Fibroblast of lung (primary cell): ENCODE measurements around the gene HMMR. TPM values are rescaled to one million over a fixed set of nuclear protein-coding genes. Genes with fewer than 3 reads are reported as not detected.

Experiments used
- DNase-seq, 2 donors: peaks; one replicate each; pipeline versions ENCODE4 v3.0.0 to v3.0.0-alpha.2; 2010; ENCODE audit warnings: low read depth in 2 of 2
- H2AFZ ChIP-seq: 2 replicates; pipeline ENCODE4 v1.5.1; 2012; ENCODE audit warnings: low read length, control low read depth, inconsistent platforms
- H3K27ac ChIP-seq: 2 replicates; pipeline ENCODE4 v1.5.1; 2011; ENCODE audit warnings: low read length, control low read depth; ENCODE audit not compliant: insufficient read depth
- H3K27me3 ChIP-seq: 2 replicates; pipeline ENCODE4 v1.5.1; 2011; ENCODE audit warnings: mild to moderate bottlenecking, low read length; ENCODE audit not compliant: control insufficient read depth, insufficient read depth
- H3K36me3 ChIP-seq: 2 replicates; pipeline ENCODE4 v1.5.1; 2011; ENCODE audit warnings: low read length; ENCODE audit not compliant: control insufficient read depth, insufficient read depth
- H3K4me1 ChIP-seq: 2 replicates; pipeline ENCODE4 v1.5.1; 2011; ENCODE audit warnings: low read length; ENCODE audit not compliant: control insufficient read depth, insufficient read depth; ENCODE audit errors: extremely low read depth
- H3K4me2 ChIP-seq: 2 replicates; pipeline ENCODE4 v1.5.1; 2011; ENCODE audit warnings: low read length, control low read depth; ENCODE audit not compliant: insufficient read depth; ENCODE audit errors: extremely low read depth
- H3K4me3 ChIP-seq, 4 experiments: fragments of 200-600 bp in 1 of 4; sonication (generic) in 1 of 4; replicated peaks in 1 of 4; 2 replicates each; pipeline ENCODE4 v1.5.1; 2011 to 2016; ENCODE audit warnings: low read length in 4 of 4, low read depth in 3 of 4, mild to moderate bottlenecking in 3 of 4, control low read depth in 2 of 4, inconsistent platforms in 1 of 4, mixed read lengths in 1 of 4; ENCODE audit not compliant: insufficient read depth in 1 of 4; ENCODE audit errors: control extremely low read depth in 1 of 4
- H3K79me2 ChIP-seq: 2 replicates; pipeline ENCODE4 v1.5.1; 2012; ENCODE audit warnings: mild to moderate bottlenecking, low read length, inconsistent platforms; ENCODE audit not compliant: control insufficient read depth, insufficient read depth
- H3K9ac ChIP-seq: 2 replicates; pipeline ENCODE4 v1.5.1; 2011; ENCODE audit warnings: mild to moderate bottlenecking, low read length, control low read depth; ENCODE audit not compliant: insufficient read depth
- H3K9me3 ChIP-seq: 2 replicates; pipeline ENCODE4 v1.5.1; 2012; ENCODE audit warnings: low read depth, low read length; ENCODE audit not compliant: control insufficient read depth, insufficient read depth
- H4K20me1 ChIP-seq: 2 replicates; pipeline ENCODE4 v1.5.1; 2011; ENCODE audit warnings: low read length; ENCODE audit not compliant: control insufficient read depth, insufficient read depth; ENCODE audit errors: extremely low read depth
- EZH2 ChIP-seq: IDR thresholded peaks from 2 replicates; pipeline ENCODE4 v1.5.1; 2012; ENCODE audit warnings: low read length, control low read depth, mild to moderate bottlenecking; ENCODE audit errors: missing control alignments
- polyA plus RNA-seq, 2 donors: library from polyadenylated mRNA; depleted of rRNA in 1 of 2; stranded (reverse) in 1 of 2; unstranded in 1 of 2; fragments of >200 nt; gene quantifications; 2 replicates each; pipeline ENCODE4 v1.2.1, GENCODE V29; 2011 to 2012; ENCODE audit warnings: missing spikeins in 1 of 2
- total RNA-seq: library from RNA; depleted of rRNA; stranded (reverse); fragments of >200 nt; gene quantifications from 2 replicates; pipeline ENCODE4 v1.2.1, GENCODE V29; 2014
- TF ChIP-seq, protein P1 (sequence below), 2 donors: IDR thresholded peaks in 1 of 2; conservative IDR thresholded peaks in 1 of 2; 1 replicate in 1 of 2; 2 replicates in 1 of 2; pipeline ENCODE4 v1.5.1; 2011 to 2012; ENCODE audit warnings: low read length in 2 of 2, control low read depth in 1 of 2, inconsistent platforms in 1 of 2, low read depth in 1 of 2, mild to moderate bottlenecking in 1 of 2

Gene HMMR
- total and polyA plus RNA-seq, 2 donors (not counting 1 experiment from before 2014, with no cell fraction given), result 5.6 to 19.7 TPM

DNA sequence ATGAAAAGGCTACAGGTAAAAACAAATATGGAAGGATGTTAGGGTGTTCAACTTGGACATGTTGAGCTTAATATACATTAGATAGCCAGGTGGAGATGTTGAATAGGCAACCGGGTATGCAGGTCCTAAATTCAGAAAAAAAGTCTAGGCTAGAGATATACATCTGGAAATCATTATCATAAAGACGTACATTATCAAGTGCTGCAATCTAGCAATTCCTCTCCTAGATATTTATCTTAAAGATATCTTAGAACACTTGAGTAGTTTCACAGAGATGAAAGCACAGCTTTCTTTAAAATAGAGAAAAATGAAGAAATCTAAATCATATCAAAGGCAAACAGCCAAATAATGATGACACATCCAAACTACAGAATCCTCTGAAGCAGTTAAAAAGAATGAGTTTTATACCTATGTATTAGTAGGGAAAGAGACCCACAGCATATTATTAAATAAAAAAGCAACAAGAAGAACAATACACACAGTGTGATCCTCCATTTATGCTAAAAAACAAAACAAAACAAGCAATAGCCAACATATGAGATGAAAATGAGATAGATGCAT, 4.3 kb upstream of the HMMR start:
- Histone ChIP-seq H4K20me1 (no peaks in the 10 kb centered on the region), H3K9ac (no peak overlapping the region), H3K79me2 (peaks cover 23% of the 10 kb centered on the region), H3K9me3 (no peaks in the 10 kb centered on the region), H3K4me2 (no peak overlapping the region), H3K4me1 (no peaks in the 10 kb centered on the region), H2AFZ (no peak overlapping the region), H3K4me3 (no peak overlapping the region), H3K27me3 (no peaks in the 10 kb centered on the region), H3K27ac (no peak overlapping the region), H3K36me3 (peaks cover 2% of the 10 kb centered on the region)
- DNase-seq, result peak in 1 of 2 donors; percentile 23
- TF ChIP-seq, protein P1, sequence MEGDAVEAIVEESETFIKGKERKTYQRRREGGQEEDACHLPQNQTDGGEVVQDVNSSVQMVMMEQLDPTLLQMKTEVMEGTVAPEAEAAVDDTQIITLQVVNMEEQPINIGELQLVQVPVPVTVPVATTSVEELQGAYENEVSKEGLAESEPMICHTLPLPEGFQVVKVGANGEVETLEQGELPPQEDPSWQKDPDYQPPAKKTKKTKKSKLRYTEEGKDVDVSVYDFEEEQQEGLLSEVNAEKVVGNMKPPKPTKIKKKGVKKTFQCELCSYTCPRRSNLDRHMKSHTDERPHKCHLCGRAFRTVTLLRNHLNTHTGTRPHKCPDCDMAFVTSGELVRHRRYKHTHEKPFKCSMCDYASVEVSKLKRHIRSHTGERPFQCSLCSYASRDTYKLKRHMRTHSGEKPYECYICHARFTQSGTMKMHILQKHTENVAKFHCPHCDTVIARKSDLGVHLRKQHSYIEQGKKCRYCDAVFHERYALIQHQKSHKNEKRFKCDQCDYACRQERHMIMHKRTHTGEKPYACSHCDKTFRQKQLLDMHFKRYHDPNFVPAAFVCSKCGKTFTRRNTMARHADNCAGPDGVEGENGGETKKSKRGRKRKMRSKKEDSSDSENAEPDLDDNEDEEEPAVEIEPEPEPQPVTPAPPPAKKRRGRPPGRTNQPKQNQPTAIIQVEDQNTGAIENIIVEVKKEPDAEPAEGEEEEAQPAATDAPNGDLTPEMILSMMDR (conservative IDR thresholded peaks at IDR 0.05 in 1 of 2, IDR thresholded peaks at IDR 0.05 in 1 of 2; ENCODE audit: low read depth in 1 of 2, low read length in 2 of 2), result no peak

DNA sequence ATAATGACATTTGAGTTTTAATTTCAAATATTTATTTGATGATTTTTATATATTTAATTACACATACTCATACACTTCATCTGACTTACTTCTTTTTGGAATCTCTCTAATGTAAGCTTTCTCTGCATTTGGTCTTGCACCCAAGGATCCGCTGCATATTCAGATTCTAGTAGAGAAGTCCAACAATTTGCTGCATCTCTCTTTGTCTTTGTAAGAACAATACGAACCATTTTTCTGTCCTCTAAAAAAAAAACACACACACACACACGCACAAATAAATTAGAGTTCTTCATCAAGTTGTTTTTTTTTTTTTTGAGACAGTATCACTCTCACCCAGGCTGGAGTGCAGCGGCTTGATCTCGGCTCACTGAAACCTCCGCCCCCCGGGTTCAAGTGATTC, 3.6 kb upstream of the HMMR start:
- TF ChIP-seq EZH2, result no peak
- TF ChIP-seq, protein P1 (conservative IDR thresholded peaks at IDR 0.05 in 1 of 2, IDR thresholded peaks at IDR 0.05 in 1 of 2; ENCODE audit: low read depth in 1 of 2, low read length in 2 of 2), result no peak
- no peaks in the 10 kb centered on the region for H3K4me1 ChIP-seq
- no peaks in the 10 kb centered on the region for H3K27me3 ChIP-seq
- no peak overlapping the region for H3K4me3 ChIP-seq
- no peak overlapping the region for H3K9ac ChIP-seq
- H3K36me3 ChIP-seq, result no peaks in the 10 kb centered on the region
- no peak overlapping the region for H3K27ac ChIP-seq
- no peak overlapping the region for H3K4me2 ChIP-seq
- H4K20me1 ChIP-seq, result no peaks in the 10 kb centered on the region
- DNase-seq, result no peak
- H2AFZ ChIP-seq, result no peak overlapping the region
- H3K79me2 ChIP-seq, result peaks cover 23% of the 10 kb centered on the region
- H3K9me3 ChIP-seq, result no peaks in the 10 kb centered on the region

DNA sequence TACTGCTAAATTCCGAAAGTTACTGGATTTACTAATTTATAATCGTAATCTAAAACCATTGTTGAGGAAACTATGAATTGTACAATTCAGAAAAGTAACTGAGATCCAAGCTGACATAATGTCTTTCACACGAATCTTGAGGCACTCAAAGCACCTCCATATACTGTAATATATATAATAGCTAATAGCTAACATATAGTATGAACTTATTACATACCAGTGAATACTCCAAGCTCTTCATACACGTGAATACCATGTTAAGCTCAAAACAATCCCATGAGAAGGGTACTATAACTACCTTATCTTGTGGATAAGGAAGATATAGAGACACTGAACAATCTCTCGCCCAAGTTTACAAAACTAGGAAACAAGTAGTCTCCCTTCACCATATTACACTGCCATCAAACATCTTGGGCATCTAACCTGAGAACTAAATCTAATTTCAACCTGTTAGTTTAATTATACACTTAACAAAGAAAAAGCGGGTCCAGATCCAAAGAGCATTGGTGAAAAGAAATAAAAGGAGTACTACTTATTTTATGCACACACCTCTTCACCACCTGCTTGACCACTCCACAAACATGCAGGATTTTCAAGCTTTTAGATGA, 1.6 kb upstream of the HMMR start:
- Histone ChIP-seq H3K9ac (peak overlapping the region; percentile 95), H3K79me2 (peaks cover 38% of the 10 kb centered on the region), H3K36me3 (no peaks in the 10 kb centered on the region), H3K27me3 (no peaks in the 10 kb centered on the region), H3K4me2 (peak overlapping the region; percentile 91), H3K4me1 (no peaks in the 10 kb centered on the region), H3K4me3 (peak overlapping the region; percentile 88 to 93 (median 90)), H4K20me1 (no peaks in the 10 kb centered on the region), H3K9me3 (no peaks in the 10 kb centered on the region), H3K27ac (peak overlapping the region; percentile 98), H2AFZ (no peak overlapping the region)
- TF ChIP-seq, protein P1 (conservative IDR thresholded peaks at IDR 0.05 in 1 of 2, IDR thresholded peaks at IDR 0.05 in 1 of 2; ENCODE audit: low read depth in 1 of 2, low read length in 2 of 2), result no peak
- no peak for TF ChIP-seq EZH2
- peak in 1 of 2 donors; percentile 10 for DNase-seq
